ENCODE results near the gene UBE2D3. TPM values are rescaled to one million over a fixed set of nuclear protein-coding genes. Genes with fewer than 3 reads are reported as not detected.
A peak's percentile ranks its signal among the peaks of the same experiment; 100 is the strongest.

Gene UBE2D3
- total and polyA plus RNA-seq, 7 donors, result 221 to 629 (median 346) TPM

GRCh38 chr4:102832667-102833066 is 5.3 kb upstream of the UBE2D3 start:
- 89 to 95% (median 95%) methylated on average over 1 of the region's 1 CpG for WGBS, 3 donors
- H3K9me3 ChIP-seq, result no peaks in the 10 kb centered on the region
- no peaks in the 10 kb centered on the region for H3K27me3 ChIP-seq (ENCODE audit: insufficient read depth in 3 of 3, low read length in 2 of 3)
- no peak overlapping the region for H3K27ac ChIP-seq
- no peak overlapping the region for H3K4me3 ChIP-seq
- no peak for TF ChIP-seq CTCF (IDR thresholded peaks at IDR 0.05)
- no peaks in the 10 kb centered on the region for H3K36me3 ChIP-seq (ENCODE audit: insufficient read depth in 1 of 2, low read depth in 1 of 2)
- H3K4me1 ChIP-seq, result peaks cover 22% of the 10 kb centered on the region
- intact Hi-C loops (cut with DNase I), result no loop called here
- DNase-seq (no peak), ATAC-seq (no peak)

- intact Hi-C loops (cut with DNase I), result no loop called here
- Histone ChIP-seq H3K9me3 (no peaks in the 10 kb centered on the region), H3K36me3 (ENCODE audit: insufficient read depth in 1 of 2, low read depth in 1 of 2) (no peaks in the 10 kb centered on the region), H3K27ac (no peak overlapping the region), H3K4me1 (peaks cover 22% of the 10 kb centered on the region), H3K4me3 (no peak overlapping the region), H3K27me3 (ENCODE audit: insufficient read depth in 3 of 3, low read length in 2 of 3) (no peaks in the 10 kb centered on the region)
- no peak for TF ChIP-seq CTCF (IDR thresholded peaks at IDR 0.05)
- WGBS, 3 donors, result 94 to 96% (median 94%) methylated on average over 4 of the region's 4 CpGs
- no peak for ATAC-seq
- DNase-seq, result no peak
Measured at GRCh38 chr4:102832105-102832504, 4.8 kb upstream of the UBE2D3 start.

GRCh38 chr4:102829803-102830202 is 2.5 kb upstream of the UBE2D3 start:
- WGBS, 3 donors, result 95 to 96% (median 95%) methylated on average over 7 of the region's 7 CpGs
- intact Hi-C loops (cut with DNase I), result loop anchor here in 1 of 2 donors (2.0 to 5.0 kb wide), 3 partner anchors 39 to 328 kb away; partner anchors contain the start of genes CISD2, NFKB1 and SLC9B1
- TF ChIP-seq CTCF (IDR thresholded peaks at IDR 0.05), result no peak

GRCh38 chr4:102828497-102828808 is 1.1 kb upstream of the UBE2D3 start:
- ATAC-seq (no peak), DNase-seq (no peak)
- Histone ChIP-seq H3K4me1 (peaks cover 32% of the 10 kb centered on the region), H3K27ac (peak overlapping the region; percentile 100), H3K4me3 (peak overlapping the region; percentile 89), H3K27me3 (ENCODE audit: insufficient read depth in 3 of 3, low read length in 2 of 3) (no peaks in the 10 kb centered on the region), H3K36me3 (ENCODE audit: insufficient read depth in 1 of 2, low read depth in 1 of 2) (peaks cover 2 to 12% of the 10 kb centered on the region in 2 donors), H3K9me3 (no peaks in the 10 kb centered on the region)
- WGBS, 3 donors, result 0% methylated on average over 4 of the region's 4 CpGs
- no peak for TF ChIP-seq CTCF (IDR thresholded peaks at IDR 0.05)
- intact Hi-C loops (cut with DNase I), result loop anchor here in 1 of 2 donors (1.0 to 5.0 kb wide), 4 partner anchors 40 to 326 kb away; partner anchors contain the start of genes CISD2, MANBA, NFKB1 and SLC9B1

More at GRCh38 chr4:102829803-102830202, 2.5 kb upstream of the UBE2D3 start:
- peaks cover 0 to 6% of the 10 kb centered on the region in 2 donors for H3K36me3 ChIP-seq (ENCODE audit: insufficient read depth in 1 of 2, low read depth in 1 of 2)
- ATAC-seq (no peak), DNase-seq (no peak)
- H3K27ac ChIP-seq, result peak overlapping the region; percentile 100
- H3K4me3 ChIP-seq, result no peak overlapping the region
- H3K27me3 ChIP-seq (ENCODE audit: insufficient read depth in 3 of 3, low read length in 2 of 3), result no peaks in the 10 kb centered on the region
- H3K9me3 ChIP-seq, result no peaks in the 10 kb centered on the region
- peaks cover 22% of the 10 kb centered on the region for H3K4me1 ChIP-seq

All from psoas muscle (tissue), 8 donors.